ENCODE data around the gene OPA1. TPM values are rescaled to one million over a fixed set of nuclear protein-coding genes. Genes with fewer than 3 reads are reported as not detected.

Gene OPA1
- total RNA-seq, 2 donors from 2014 or later, result 36.4 to 71.6 TPM

DNA sequence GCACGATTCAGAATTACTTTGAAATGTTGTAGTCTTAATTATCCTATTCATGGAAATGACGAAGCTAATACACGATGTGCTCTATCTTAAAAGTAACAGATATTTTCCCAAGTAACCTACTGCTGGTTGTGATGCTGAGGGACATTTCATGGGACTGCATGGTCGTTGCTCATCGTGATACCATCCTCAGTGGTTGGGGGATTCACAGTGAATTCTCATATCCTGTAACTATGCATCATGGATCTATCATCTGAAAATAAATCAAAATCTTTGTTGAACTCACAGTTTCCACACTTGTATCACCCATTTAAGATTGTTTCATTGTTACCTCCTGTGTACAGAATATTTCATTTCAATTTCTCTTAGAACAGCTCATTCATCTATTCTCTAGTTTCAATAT lies 84.7 kb downstream of the OPA1 start:
- Histone ChIP-seq H3K9me3 (no peaks in the 10 kb centered on the region), H3K4me1 (no peaks in the 10 kb centered on the region), H3K36me3 (peaks cover 14% of the 10 kb centered on the region), H3K27ac (no peak overlapping the region), H3K27me3 (no peaks in the 10 kb centered on the region), H3K4me3 (no peak overlapping the region)
- no peak for DNase-seq (ENCODE audit: low spot score)
- TF ChIP-seq, protein P1, sequence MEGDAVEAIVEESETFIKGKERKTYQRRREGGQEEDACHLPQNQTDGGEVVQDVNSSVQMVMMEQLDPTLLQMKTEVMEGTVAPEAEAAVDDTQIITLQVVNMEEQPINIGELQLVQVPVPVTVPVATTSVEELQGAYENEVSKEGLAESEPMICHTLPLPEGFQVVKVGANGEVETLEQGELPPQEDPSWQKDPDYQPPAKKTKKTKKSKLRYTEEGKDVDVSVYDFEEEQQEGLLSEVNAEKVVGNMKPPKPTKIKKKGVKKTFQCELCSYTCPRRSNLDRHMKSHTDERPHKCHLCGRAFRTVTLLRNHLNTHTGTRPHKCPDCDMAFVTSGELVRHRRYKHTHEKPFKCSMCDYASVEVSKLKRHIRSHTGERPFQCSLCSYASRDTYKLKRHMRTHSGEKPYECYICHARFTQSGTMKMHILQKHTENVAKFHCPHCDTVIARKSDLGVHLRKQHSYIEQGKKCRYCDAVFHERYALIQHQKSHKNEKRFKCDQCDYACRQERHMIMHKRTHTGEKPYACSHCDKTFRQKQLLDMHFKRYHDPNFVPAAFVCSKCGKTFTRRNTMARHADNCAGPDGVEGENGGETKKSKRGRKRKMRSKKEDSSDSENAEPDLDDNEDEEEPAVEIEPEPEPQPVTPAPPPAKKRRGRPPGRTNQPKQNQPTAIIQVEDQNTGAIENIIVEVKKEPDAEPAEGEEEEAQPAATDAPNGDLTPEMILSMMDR (IDR thresholded peaks at IDR 0.05), result no peak

DNA sequence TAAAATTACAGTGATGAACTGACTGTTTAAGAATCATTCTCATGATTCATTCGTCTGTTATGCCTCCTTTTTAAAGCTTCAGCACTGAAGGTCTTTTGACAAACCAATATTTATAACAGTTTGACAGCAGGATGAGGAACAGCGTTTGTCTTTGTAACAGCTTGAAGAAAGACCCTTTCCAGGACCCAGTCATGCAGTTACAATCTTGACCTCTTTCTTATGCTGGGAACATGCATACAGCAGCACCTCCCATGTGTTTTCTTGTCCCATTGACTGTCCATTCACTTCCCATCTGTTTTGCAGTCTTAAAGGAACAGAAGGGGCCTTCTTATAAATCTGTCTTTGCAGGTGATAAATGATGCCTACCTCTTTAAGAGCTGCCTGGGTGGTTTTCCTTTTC lies 87.2 kb downstream of the OPA1 start:
- H3K4me3 ChIP-seq, result no peak overlapping the region
- no peak overlapping the region for H3K27ac ChIP-seq
- H3K36me3 ChIP-seq, result peaks cover 4% of the 10 kb centered on the region
- no peaks in the 10 kb centered on the region for H3K9me3 ChIP-seq
- no peaks in the 10 kb centered on the region for H3K27me3 ChIP-seq
- DNase-seq (ENCODE audit: low spot score), result no peak
- no peaks in the 10 kb centered on the region for H3K4me1 ChIP-seq
- TF ChIP-seq, protein P1 (IDR thresholded peaks at IDR 0.05), result no peak

DNA sequence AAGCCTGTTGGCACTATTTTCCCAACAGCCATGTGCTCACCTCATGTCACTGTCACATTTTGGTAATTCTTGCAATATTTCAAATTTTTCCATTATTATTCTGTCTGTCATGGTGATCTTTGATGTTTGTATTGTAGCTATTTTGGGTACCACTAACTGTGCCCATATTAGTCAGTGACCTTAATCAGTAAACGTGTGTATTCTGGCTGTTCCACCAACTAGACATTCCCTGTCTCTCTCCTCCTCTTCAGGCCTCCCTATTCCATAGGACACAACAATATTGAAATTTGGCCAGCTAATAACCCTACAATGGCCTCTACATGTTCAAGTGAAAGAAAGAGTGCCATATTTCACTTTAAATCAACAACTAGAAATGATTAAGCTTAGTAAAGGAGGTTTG lies 88.6 kb downstream of the OPA1 start:
- Histone ChIP-seq H3K4me1 (no peaks in the 10 kb centered on the region), H3K4me3 (no peak overlapping the region), H3K27me3 (no peaks in the 10 kb centered on the region), H3K27ac (no peak overlapping the region), H3K9me3 (no peaks in the 10 kb centered on the region), H3K36me3 (peaks cover 4% of the 10 kb centered on the region)
- DNase-seq (ENCODE audit: low spot score), result no peak
- TF ChIP-seq, protein P1 (IDR thresholded peaks at IDR 0.05), result no peak

DNA sequence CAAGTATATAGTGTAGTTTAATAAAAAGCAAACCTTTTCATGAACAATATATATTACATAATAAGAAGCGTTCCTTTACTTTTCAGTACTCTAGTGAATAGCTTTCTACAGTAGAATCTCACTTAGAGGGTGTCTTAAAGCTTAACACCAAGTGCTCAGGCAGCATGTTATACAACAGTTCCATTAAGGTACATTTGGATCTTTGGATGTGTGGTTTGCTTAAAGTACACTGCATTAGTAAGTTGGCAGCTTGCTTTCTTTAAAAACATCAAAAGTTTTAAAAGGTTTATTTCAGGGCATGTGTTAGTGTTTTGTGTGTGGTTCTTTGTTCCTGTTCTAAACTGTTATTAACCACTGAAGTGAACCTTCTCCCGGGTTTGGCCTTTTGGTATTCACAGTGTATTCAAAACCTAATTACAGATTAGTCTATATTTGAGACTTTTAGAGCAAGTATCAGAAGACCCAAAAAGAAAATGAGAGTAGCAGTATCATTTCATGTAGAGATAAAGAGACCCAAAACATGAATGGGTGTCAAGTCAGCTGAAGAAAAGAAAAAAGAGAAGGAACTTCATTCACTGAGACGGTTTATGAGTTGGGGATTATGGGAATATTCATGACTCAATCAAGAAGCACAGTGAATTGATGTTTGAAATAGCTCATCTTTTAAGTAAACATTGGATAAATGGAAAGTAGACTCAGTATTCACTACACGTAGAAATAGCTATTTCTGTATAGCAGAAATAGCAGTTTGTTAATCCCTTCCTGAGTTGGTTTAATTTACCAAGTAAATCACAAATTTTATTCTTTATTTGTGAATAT lies 93.9 kb downstream of the OPA1 start:
- Histone ChIP-seq H3K9me3 (no peaks in the 10 kb centered on the region), H3K36me3 (peaks cover 7% of the 10 kb centered on the region), H3K4me1 (no peaks in the 10 kb centered on the region), H3K27ac (no peak overlapping the region), H3K4me3 (no peak overlapping the region), H3K27me3 (no peaks in the 10 kb centered on the region)
- TF ChIP-seq, protein P1 (IDR thresholded peaks at IDR 0.05), result no peak
- DNase-seq (ENCODE audit: low spot score), result no peak

DNA sequence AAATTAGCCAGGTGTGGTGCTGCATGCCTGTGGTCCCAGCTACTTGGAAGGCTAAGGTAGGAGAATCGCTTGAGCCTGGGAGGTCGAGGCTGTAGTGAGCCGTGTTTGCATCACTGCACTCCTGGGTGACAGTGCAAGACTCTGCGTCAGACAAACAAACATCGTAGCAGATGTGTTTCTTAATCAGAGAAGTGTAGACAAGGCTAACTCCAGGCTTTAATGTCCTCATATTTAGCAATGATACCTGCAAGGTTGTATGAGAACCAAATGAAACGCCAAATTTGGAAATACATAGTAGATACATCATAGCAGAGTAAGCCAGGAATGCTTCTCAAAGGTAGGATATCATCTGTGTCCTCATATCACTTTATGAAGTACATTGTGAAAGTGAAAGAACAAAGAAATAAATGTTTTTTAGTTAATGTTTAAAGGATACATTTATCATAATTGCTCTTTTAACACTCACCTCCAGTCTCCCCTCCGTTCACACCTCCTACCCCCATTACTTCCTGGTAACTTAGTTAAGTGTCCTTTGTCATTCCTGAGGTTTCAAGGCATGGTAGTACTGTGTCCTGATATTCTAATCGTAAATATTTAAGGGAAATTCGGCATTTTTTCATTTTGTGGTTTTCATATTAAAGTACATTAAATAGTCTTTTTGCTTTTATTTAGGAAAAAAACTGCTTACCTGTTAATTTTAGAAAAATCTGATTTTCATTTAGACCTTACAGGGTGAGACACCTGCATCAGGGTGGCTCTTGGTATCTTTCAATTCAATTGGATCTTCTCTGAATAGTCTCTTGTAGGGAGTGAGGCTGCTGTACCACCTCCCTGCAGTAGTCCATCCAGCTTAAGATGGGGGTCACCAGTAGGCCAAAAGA lies 96.1 kb downstream of the OPA1 start:
- no peak overlapping the region for H3K4me3 ChIP-seq
- H3K27ac ChIP-seq, result no peak overlapping the region
- no peaks in the 10 kb centered on the region for H3K9me3 ChIP-seq
- DNase-seq (ENCODE audit: low spot score), result no peak
- no peaks in the 10 kb centered on the region for H3K27me3 ChIP-seq
- H3K36me3 ChIP-seq, result peaks cover 19% of the 10 kb centered on the region
- TF ChIP-seq, protein P1 (IDR thresholded peaks at IDR 0.05), result no peak
- no peaks in the 10 kb centered on the region for H3K4me1 ChIP-seq

Data from right atrium auricular region (tissue), 2 donors.